Lung (tissue), 12 donors: ENCODE results near the gene LRRC14B. TPM values are rescaled to one million over a fixed set of nuclear protein-coding genes. Genes with fewer than 3 reads are reported as not detected.

Experiments used
- ATAC-seq: fragments of 200-7000 bp; cut with Tn5 transposase; one replicate; pipeline ENCODE4 v1.9.1; 2020; ENCODE audit warnings: moderate number of reproducible peaks; ENCODE audit not compliant: insufficient read depth, low FRiP score
- DNase-seq, 3 donors: peaks; one replicate each; pipeline ENCODE4 v3.0.0-alpha.2; 2013 to 2017
- H3K27ac ChIP-seq, 2 donors: one replicate each; pipeline ENCODE4 v1.5.1; 2013; ENCODE audit warnings: mild to moderate bottlenecking in 2 of 2, moderate library complexity in 2 of 2, control low read depth in 1 of 2, inconsistent platforms in 1 of 2, low read depth in 1 of 2, low read length in 1 of 2
- H3K27me3 ChIP-seq, 3 donors: one replicate each; pipeline ENCODE4 v1.5.1; 2013; ENCODE audit warnings: low read length in 2 of 3; ENCODE audit not compliant: control insufficient read depth in 3 of 3, insufficient read depth in 3 of 3
- H3K36me3 ChIP-seq, 4 donors: one replicate each; pipeline ENCODE4 v1.5.1; 2013; ENCODE audit warnings: low read length in 4 of 4, mild to moderate bottlenecking in 1 of 4, moderate library complexity in 1 of 4; ENCODE audit not compliant: control insufficient read depth in 4 of 4, insufficient read depth in 4 of 4
- H3K4me1 ChIP-seq, 5 donors: one replicate each; pipeline ENCODE4 v1.5.1; 2013; ENCODE audit warnings: low read length in 5 of 5, mild to moderate bottlenecking in 2 of 5, moderate library complexity in 1 of 5; ENCODE audit not compliant: control insufficient read depth in 5 of 5, insufficient read depth in 5 of 5
- H3K4me3 ChIP-seq: one replicate; pipeline ENCODE4 v1.5.1; 2013; ENCODE audit warnings: mild to moderate bottlenecking, control low read depth, moderate library complexity
- H3K9ac ChIP-seq, 2 donors: one replicate each; pipeline ENCODE4 v1.5.1; 2013; ENCODE audit warnings: low read length in 2 of 2, control low read depth in 1 of 2; ENCODE audit not compliant: insufficient read depth in 1 of 2
- H3K9me3 ChIP-seq, 4 donors: one replicate each; pipeline ENCODE4 v1.5.1; 2013; ENCODE audit warnings: low read length in 3 of 4, mild to moderate bottlenecking in 1 of 4, moderate library complexity in 1 of 4; ENCODE audit not compliant: control insufficient read depth in 4 of 4, insufficient read depth in 3 of 4
- WGBS, 2 donors: extraction: QIAGEN DNeasy Blood & Tissue Kit; methylation state at CpG; one replicate each; pipeline ENCODE4 v1.1.7; 2013; 5-methylcytosine and 5-hydroxymethylcytosine counted together
- polyA plus RNA-seq, 2 donors: library from polyadenylated mRNA; stranded (reverse); fragments of 200-250 nt; gene quantifications; one replicate each; pipeline ENCODE4 v1.2.1, GENCODE V29; 2013
- total RNA-seq, 2 donors: library from RNA; depleted of rRNA in 1 of 2; stranded (reverse); fragments of >200 nt in 1 of 2; gene quantifications; one replicate each; pipeline ENCODE4 v1.2.1, GENCODE V29; 2014 to 2021
- TF ChIP-seq, protein P1 (sequence below): IDR thresholded peaks from 2 replicates; pipeline ENCODE4 v1.5.1; 2012; ENCODE audit warnings: mild to moderate bottlenecking; ENCODE audit errors: control extremely low read depth, extremely low read depth
- donor health status: control.
- donor health status: control.
- donor health status: Bipolar disorder and iron deficiency.
- donor health status: healthy.
- donor health status: DM: yes; HTN: yes; CAD: no.

LRRC14B gene
- total and polyA plus RNA-seq, 4 donors, result 0.14 TPM; not detected in 3

DNA sequence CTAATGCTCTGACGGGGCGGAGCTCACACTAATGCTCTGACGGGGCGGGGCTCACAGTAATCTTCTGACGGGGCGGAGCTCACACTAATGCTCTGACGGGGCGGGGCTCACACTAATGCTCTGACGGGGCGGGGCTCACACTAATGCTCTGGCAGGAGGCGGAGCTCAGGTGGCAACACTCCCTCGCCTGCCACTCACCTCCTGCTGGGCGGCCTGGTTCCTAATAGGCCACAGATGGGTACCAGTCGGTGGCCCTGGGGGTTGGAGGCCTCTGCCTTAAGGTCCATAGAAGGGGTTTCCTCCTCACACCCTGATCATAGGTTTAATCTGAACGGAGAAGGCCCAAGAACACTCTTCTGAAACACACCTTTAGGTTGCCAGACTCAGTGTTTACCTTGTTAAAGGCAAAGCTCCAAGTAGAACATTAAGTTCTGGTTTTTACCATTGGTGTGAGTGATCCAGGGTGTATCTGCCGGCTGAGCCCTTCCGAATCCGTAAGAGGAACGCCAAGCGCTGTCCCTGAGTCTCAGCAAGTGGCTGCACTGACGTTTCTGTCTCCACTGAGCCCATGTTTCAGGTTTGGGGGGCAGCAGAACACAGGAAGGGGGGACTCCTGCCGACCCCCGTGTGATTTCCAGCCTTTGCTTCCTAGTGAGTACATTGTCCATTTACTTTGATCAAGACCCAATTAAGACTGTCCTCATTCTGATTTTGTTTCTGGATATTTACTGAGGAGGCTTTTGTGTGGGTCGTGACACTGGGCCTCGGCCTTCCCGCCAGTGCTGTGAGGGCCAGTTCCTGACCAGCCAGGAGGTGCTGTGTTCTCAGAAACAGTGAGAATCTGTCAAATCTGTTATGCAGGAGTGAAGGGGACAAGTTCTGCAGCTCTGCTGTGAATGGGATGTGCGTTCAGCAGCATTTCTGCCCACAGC, 24.6 kb upstream of the LRRC14B start:
- ATAC-seq (no peak), DNase-seq (peak in 1 of 3 donors; percentile 4)
- Histone ChIP-seq H3K4me3 (no peak overlapping the region), H3K36me3 (no peaks in the 10 kb centered on the region), H3K9ac (no peak overlapping the region), H3K9me3 (no peaks in the 10 kb centered on the region), H3K4me1 (peaks cover 0 to 18% (median 3%) of the 10 kb centered on the region in 5 donors), H3K27ac (no peak overlapping the region), H3K27me3 (no peaks in the 10 kb centered on the region)
- WGBS, 2 donors, result 90 to 94% methylated on average over 24 to 27 of the region's 27 CpGs
- TF ChIP-seq, protein P1, sequence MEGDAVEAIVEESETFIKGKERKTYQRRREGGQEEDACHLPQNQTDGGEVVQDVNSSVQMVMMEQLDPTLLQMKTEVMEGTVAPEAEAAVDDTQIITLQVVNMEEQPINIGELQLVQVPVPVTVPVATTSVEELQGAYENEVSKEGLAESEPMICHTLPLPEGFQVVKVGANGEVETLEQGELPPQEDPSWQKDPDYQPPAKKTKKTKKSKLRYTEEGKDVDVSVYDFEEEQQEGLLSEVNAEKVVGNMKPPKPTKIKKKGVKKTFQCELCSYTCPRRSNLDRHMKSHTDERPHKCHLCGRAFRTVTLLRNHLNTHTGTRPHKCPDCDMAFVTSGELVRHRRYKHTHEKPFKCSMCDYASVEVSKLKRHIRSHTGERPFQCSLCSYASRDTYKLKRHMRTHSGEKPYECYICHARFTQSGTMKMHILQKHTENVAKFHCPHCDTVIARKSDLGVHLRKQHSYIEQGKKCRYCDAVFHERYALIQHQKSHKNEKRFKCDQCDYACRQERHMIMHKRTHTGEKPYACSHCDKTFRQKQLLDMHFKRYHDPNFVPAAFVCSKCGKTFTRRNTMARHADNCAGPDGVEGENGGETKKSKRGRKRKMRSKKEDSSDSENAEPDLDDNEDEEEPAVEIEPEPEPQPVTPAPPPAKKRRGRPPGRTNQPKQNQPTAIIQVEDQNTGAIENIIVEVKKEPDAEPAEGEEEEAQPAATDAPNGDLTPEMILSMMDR, result no peak

DNA sequence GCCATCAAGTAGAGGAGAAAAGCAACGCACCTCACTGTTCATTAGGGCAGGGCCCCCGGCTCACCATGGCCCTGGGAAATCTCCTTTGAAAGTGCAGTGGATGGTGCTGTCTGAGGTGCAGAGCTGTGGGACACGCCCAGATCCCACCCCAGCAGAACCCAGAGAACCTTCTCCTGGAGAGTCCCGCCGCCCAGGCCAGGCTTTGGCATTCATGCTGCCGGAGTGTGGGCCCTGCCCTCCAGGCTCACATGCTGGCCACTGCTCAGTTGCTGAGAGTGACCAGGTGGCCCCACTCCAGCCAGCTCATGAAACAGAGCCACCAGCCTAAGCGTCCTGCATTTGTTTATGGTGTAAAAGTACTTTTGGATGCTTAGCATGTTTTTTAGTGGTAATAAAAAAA, 23.8 kb upstream of the LRRC14B start:
- Histone ChIP-seq H3K27me3 (no peaks in the 10 kb centered on the region), H3K4me1 (peaks cover 0 to 18% (median 3%) of the 10 kb centered on the region in 5 donors), H3K9ac (no peak overlapping the region), H3K9me3 (no peaks in the 10 kb centered on the region), H3K36me3 (no peaks in the 10 kb centered on the region), H3K27ac (no peak overlapping the region), H3K4me3 (no peak overlapping the region)
- peak in 1 of 3 donors; percentile 9 for DNase-seq
- TF ChIP-seq, protein P1, result no peak
- no peak for ATAC-seq
- WGBS, 2 donors, result 93 to 98% methylated on average over 7 of the region's 7 CpGs

DNA sequence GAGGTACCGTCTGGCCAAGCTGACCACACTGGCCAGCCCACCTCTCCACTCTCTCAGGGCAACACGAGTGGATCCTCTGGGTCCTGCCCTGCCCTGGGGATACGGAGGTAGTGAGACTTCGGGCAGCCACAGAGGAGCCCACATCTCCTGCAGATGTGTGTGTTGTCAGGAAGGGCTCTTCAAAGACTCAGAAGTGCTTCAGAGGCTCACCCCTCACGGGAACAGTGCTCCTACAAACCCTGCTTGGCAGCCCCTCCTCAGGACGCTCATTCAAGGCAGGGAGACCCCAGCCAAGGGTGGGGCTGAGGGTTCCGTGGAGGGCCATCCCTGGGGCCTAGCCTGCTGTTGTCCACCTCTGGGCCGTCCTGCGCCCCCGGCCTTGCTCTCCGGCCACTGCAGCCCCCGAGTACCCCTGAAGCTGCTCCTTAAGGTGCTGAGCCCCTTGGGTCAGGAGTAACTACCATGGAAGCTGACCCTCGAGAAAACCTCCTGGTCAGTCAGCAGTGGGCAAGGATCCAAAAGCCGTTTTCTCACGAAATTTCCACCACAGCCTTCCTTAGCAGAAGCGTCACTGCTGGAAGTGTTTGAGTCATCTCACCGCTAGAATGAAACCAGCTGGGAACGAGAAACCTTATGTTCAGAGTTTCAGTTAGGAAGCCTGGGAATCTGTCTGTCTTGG, 23.2 kb upstream of the LRRC14B start:
- H3K4me3 ChIP-seq, result no peak overlapping the region
- DNase-seq (peak; percentile 32 to 69 (median 53)), ATAC-seq (no peak)
- H3K9ac ChIP-seq, result no peak overlapping the region
- H3K4me1 ChIP-seq, result peaks cover 0 to 18% (median 3%) of the 10 kb centered on the region in 5 donors
- no peaks in the 10 kb centered on the region for H3K9me3 ChIP-seq
- no peak overlapping the region for H3K27ac ChIP-seq
- WGBS, 2 donors, result 78 to 83% methylated on average over 18 of the region's 18 CpGs
- H3K36me3 ChIP-seq, result no peaks in the 10 kb centered on the region
- H3K27me3 ChIP-seq, result no peaks in the 10 kb centered on the region
- TF ChIP-seq, protein P1, result no peak
